ENCODE results near the gene TBPL1. TPM values are rescaled to one million over a fixed set of nuclear protein-coding genes. Genes with fewer than 3 reads are reported as not detected.

TBPL1 gene
- polyA plus RNA-seq, 1 experiment, result 36.2 TPM

GRCh38 chr6:133937909-133938308 lies 15.1 kb upstream of the TBPL1 start:
- Histone ChIP-seq H3K27me3 (ENCODE audit: control insufficient read depth, insufficient read depth, low read length) (no peaks in the 10 kb centered on the region), H3K4me3 (ENCODE audit: low read depth, low read length) (no peak overlapping the region), H3K36me3 (ENCODE audit: control insufficient read depth, insufficient read depth, low read length) (no peaks in the 10 kb centered on the region)
- ChIA-PET POLR2A (no interaction called here), CTCF (interaction anchor here (0.8 to 2.6 kb wide), 5 partner anchors 13 to 159 kb away, joined by 3 to 15 read pairs (median 5); no protein-coding TSS in a partner anchor)
- DNase-seq (ENCODE audit: low read depth), result no peak
- TF ChIP-seq CTCF (IDR thresholded peaks at IDR 0.05; ENCODE audit: insufficient read depth, low read depth, low read length), result no peak

GRCh38 chr6:133938533-133938932 lies 14.5 kb upstream of the TBPL1 start:
- Histone ChIP-seq H3K36me3 (ENCODE audit: control insufficient read depth, insufficient read depth, low read length) (no peaks in the 10 kb centered on the region), H3K4me3 (ENCODE audit: low read depth, low read length) (no peak overlapping the region), H3K27me3 (ENCODE audit: control insufficient read depth, insufficient read depth, low read length) (no peaks in the 10 kb centered on the region)
- DNase-seq (ENCODE audit: low read depth), result no peak
- TF ChIP-seq CTCF (IDR thresholded peaks at IDR 0.05; ENCODE audit: insufficient read depth, low read depth, low read length), result no peak
- POLR2A ChIA-PET, result no interaction called here
- CTCF ChIA-PET, result interaction anchor here (1.0 to 2.6 kb wide), 3 partner anchors 14 to 18 kb away, joined by 3 to 15 read pairs (median 5); no protein-coding TSS in a partner anchor

- Histone ChIP-seq H3K36me3 (ENCODE audit: control insufficient read depth, insufficient read depth, low read length) (no peaks in the 10 kb centered on the region), H3K4me3 (ENCODE audit: low read depth, low read length) (no peak overlapping the region), H3K27me3 (ENCODE audit: control insufficient read depth, insufficient read depth, low read length) (no peaks in the 10 kb centered on the region)
- no peak for TF ChIP-seq CTCF (IDR thresholded peaks at IDR 0.05; ENCODE audit: insufficient read depth, low read depth, low read length)
- CTCF ChIA-PET, result interaction anchor here (0.7 to 3.3 kb wide), 5 partner anchors 9 to 156 kb away, joined by 3 to 17 read pairs (median 3); partner anchors contain the start of gene TBPL1
- DNase-seq (ENCODE audit: low read depth), result no peak
- POLR2A ChIA-PET, result no interaction called here
Measured at GRCh38 chr6:133939778-133940667, 13.0 kb upstream of the TBPL1 start.

- Histone ChIP-seq H3K36me3 (ENCODE audit: control insufficient read depth, insufficient read depth, low read length) (no peaks in the 10 kb centered on the region), H3K27me3 (ENCODE audit: control insufficient read depth, insufficient read depth, low read length) (peaks cover 1% of the 10 kb centered on the region), H3K4me3 (ENCODE audit: low read depth, low read length) (no peak overlapping the region)
- ChIA-PET POLR2A (no interaction called here), CTCF (interaction anchor here (0.5 to 3.3 kb wide), 9 partner anchors 9 to 167 kb away, joined by 3 to 14 read pairs (median 3); no protein-coding TSS in a partner anchor)
- DNase-seq (ENCODE audit: low read depth), result no peak
- no peak for TF ChIP-seq CTCF (IDR thresholded peaks at IDR 0.05; ENCODE audit: insufficient read depth, low read depth, low read length)
Measured at GRCh38 chr6:133945158-133945557, 7.9 kb upstream of the TBPL1 start.

GRCh38 chr6:133947302-133947900 lies 5.6 kb upstream of the TBPL1 start:
- ChIA-PET POLR2A (no interaction called here), CTCF (interaction anchor here (1.1 to 1.6 kb wide), 2 partner anchors 23 to 177 kb away, joined by 3 to 6 read pairs; no protein-coding TSS in a partner anchor)
- no peak for TF ChIP-seq CTCF (IDR thresholded peaks at IDR 0.05; ENCODE audit: insufficient read depth, low read depth, low read length)
- Histone ChIP-seq H3K36me3 (ENCODE audit: control insufficient read depth, insufficient read depth, low read length) (no peaks in the 10 kb centered on the region), H3K27me3 (ENCODE audit: control insufficient read depth, insufficient read depth, low read length) (peaks cover 1% of the 10 kb centered on the region), H3K4me3 (ENCODE audit: low read depth, low read length) (no peak overlapping the region)
- no peak for DNase-seq (ENCODE audit: low read depth)
